SK-N-MC (cell line): ENCODE measurements around the gene AK3.
"Not testable (repeated sequence)": the region's sequence is repeated elsewhere in the genome, so short reads cannot be mapped to it uniquely, and the experiment has no call there.

Source experiments
- EZH2 ChIP-seq: fragments of 200-600 bp; sonication (generic); IDR thresholded peaks from one replicate; pipeline ENCODE4 v1.6.1; 2017; ENCODE audit warnings: antibody characterized with exemption
- FOXP2 ChIP-seq: optimal IDR thresholded peaks from 2 replicates; pipeline ENCODE3; 2011; ENCODE audit warnings: mild to moderate bottlenecking, moderate library complexity; ENCODE audit not compliant: insufficient read depth; ENCODE audit errors: extremely low read length, control extremely low read depth
- POLR2AphosphoS5 ChIP-seq: IDR thresholded peaks from 2 replicates; pipeline ENCODE4 v1.6.1; 2012; ENCODE audit warnings: mild to moderate bottlenecking, low read depth, low read length, borderline replicate concordance

GRCh38 chr9:4754530-4754929, 13.5 kb upstream of the AK3 start:
- TF ChIP-seq EZH2, POLR2AphosphoS5, FOXP2: not testable (repeated sequence)
